Suprapubic skin (tissue), 3 donors: ENCODE data around the gene LYST.

Experiments used
- CTCF ChIP-seq, 2 donors: fragments of 200-600 bp in 1 of 2; fragments of 450-650 bp in 1 of 2; sonication (generic) in 1 of 2; IDR thresholded peaks; one replicate each; pipeline ENCODE4 v1.5.1; 2016 to 2019; ENCODE audit warnings: antibody characterized with exemption in 2 of 2, mild to moderate bottlenecking in 1 of 2, moderate library complexity in 1 of 2
- EP300 ChIP-seq: sonication (generic); formaldehyde crosslinking; IDR thresholded peaks from one replicate; pipeline ENCODE4 v1.6.1; 2017; ENCODE audit warnings: antibody characterized with exemption
- POLR2A ChIP-seq, 2 donors: fragments of 450-650 bp; IDR thresholded peaks; one replicate each; pipeline ENCODE4 v1.6.1; 2017; ENCODE audit warnings: antibody characterized with exemption in 2 of 2, mild to moderate bottlenecking in 2 of 2, moderate library complexity in 2 of 2

- TF ChIP-seq EP300, result no peak
- TF ChIP-seq CTCF (IDR thresholded peaks at IDR 0.05), result no peak
- TF ChIP-seq POLR2A (IDR thresholded peaks at IDR 0.05), result no peak
Observed at GRCh38 chr1:235709018-235709417, 157.7 kb downstream of the LYST start.
